WERI-Rb-1 (cell line): ENCODE data around the gene KCNQ4.

Experiments used
- DNase-seq: peaks from one replicate; pipeline ENCODE4 v3.0.0-alpha.2; 2020
- H3K27ac ChIP-seq: fragments of 250-450 bp; sonication (Bioruptor Pico); 2 replicates; pipeline ENCODE4 v1.5.1; 2020; ENCODE audit warnings: mild to moderate bottlenecking, moderate library complexity
- H3K27me3 ChIP-seq: fragments of 250-450 bp; sonication (Bioruptor Pico); 2 replicates; pipeline ENCODE4 v1.5.1; 2021; ENCODE audit warnings: mild to moderate bottlenecking, low read depth, moderate library complexity; ENCODE audit not compliant: insufficient read depth, severe bottlenecking
- H3K36me3 ChIP-seq: fragments of 250-450 bp; sonication (Bioruptor Pico); 2 replicates; pipeline ENCODE4 v1.5.1; 2020; ENCODE audit warnings: mild to moderate bottlenecking, moderate library complexity
- H3K4me3 ChIP-seq: 2 replicates; pipeline ENCODE4 v1.5.1; 2011; ENCODE audit warnings: low read depth, mild to moderate bottlenecking, control low read depth, low read length
- H3K9me3 ChIP-seq: fragments of 250-450 bp; sonication (Bioruptor Pico); 2 replicates; pipeline ENCODE4 v1.5.1; 2021; ENCODE audit warnings: mild to moderate bottlenecking, moderate library complexity; ENCODE audit not compliant: severe bottlenecking
- CTCF ChIP-seq: IDR thresholded peaks from 2 replicates; pipeline ENCODE4 v1.5.1; 2011; ENCODE audit warnings: low read depth, mild to moderate bottlenecking, control low read depth, inconsistent platforms, low read length

Gene KCNQ4

DNA sequence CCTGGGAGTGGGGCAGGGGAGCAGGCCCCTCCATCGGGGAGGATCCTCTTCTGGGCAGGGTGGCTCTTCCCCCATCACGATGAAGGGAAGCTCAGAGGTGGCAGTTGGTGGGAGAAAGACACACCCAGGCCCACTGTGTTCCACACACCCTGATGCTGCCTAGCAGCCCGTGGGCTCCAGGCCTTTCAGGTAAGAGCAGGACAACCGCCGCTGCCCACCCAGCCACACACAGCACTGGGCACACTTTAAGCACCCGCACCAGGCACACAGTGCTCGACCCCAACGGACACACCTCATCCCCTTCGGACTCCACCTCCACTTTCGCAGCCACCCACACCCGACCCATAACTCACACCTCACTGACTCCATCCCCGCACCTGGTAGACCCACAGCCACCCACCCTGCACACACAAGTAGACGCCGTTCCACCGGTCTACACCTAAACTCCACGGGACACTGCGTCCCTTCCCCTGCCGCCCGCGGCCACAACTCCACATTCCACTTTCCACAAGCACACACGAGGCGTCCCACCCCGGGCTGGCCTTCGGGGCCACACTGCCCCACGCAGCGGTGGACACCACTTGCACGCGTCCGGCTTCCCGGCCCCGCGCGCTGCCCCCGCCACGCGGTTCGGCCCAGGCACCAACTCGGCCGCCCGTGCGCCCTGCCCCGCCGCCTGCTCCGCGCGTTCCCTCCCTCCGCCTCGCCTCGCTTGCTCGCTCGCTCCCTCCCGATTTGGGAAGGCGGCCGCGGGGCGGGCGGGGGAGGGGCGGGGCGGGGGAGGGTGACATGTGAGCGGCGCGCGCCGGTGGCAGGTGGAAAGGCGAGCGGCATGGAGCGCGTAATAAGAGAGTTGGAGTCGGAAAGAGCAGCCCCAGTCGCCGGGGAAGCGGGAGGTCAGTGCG is at the start of gene KCNQ4:
Gene KCNQ4 (plus strand): TSS at position 787 of the 905 bp plus-strand sequence. CDS start 307 bp downstream, outside the sequence.
- no peak within 1 kb of the TSS for H3K27ac ChIP-seq

GRCh38 chr1:40734882-40735628 is 48.5 kb upstream of the KCNQ4 start:
- no peak overlapping the region for H3K27ac ChIP-seq
- TF ChIP-seq CTCF: no peak
- peaks cover 10% of the 10 kb centered on the region for H3K36me3 ChIP-seq
- no peak overlapping the region for H3K4me3 ChIP-seq
- no peaks in the 10 kb centered on the region for H3K9me3 ChIP-seq
- no peaks in the 10 kb centered on the region for H3K27me3 ChIP-seq
- no peak for DNase-seq

More for the DNA sequence above, at the start of gene KCNQ4:
- peak; percentile 46 for DNase-seq
- Histone ChIP-seq H3K9me3 (no peaks in the 10 kb centered on the region), H3K27me3 (peaks cover 12% of the 10 kb centered on the region), H3K4me3 (peak within 1 kb of the TSS; percentile 37), H3K36me3 (no peaks in the 10 kb centered on the region)
- TF ChIP-seq CTCF: no peak

DNA sequence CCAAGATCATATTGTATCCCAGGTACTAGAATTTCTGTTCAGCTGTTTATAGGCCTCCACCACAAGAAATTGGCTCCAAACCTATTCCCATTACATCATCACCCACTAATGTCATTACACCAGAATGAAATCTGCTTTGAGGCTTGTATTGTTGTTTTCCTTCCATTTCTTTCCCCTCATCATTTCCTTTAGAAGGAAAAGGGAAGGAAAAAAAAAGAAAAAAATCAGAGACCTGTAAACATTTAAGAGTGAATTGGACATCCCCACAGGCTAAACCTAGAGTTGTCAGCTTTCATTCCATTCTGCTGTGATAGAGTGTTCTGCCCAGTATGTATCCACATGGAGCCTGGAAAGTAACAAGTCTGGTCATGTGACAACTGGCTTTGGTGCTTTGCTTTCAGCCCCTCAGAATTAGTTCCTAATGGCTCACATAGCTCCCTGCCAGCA is 47.5 kb upstream of the KCNQ4 start:
- peaks cover 14% of the 10 kb centered on the region for H3K36me3 ChIP-seq
- no peak overlapping the region for H3K4me3 ChIP-seq
- DNase-seq: no peak
- no peak overlapping the region for H3K27ac ChIP-seq
- no peaks in the 10 kb centered on the region for H3K9me3 ChIP-seq
- TF ChIP-seq CTCF: no peak
- H3K27me3 ChIP-seq: no peaks in the 10 kb centered on the region

GRCh38 chr1:40738831-40739230 is 44.8 kb upstream of the KCNQ4 start:
- TF ChIP-seq CTCF: no peak
- Histone ChIP-seq H3K9me3 (no peaks in the 10 kb centered on the region), H3K4me3 (no peak overlapping the region), H3K27me3 (no peaks in the 10 kb centered on the region), H3K36me3 (peaks cover 29% of the 10 kb centered on the region), H3K27ac (no peak overlapping the region)
- no peak for DNase-seq

DNA sequence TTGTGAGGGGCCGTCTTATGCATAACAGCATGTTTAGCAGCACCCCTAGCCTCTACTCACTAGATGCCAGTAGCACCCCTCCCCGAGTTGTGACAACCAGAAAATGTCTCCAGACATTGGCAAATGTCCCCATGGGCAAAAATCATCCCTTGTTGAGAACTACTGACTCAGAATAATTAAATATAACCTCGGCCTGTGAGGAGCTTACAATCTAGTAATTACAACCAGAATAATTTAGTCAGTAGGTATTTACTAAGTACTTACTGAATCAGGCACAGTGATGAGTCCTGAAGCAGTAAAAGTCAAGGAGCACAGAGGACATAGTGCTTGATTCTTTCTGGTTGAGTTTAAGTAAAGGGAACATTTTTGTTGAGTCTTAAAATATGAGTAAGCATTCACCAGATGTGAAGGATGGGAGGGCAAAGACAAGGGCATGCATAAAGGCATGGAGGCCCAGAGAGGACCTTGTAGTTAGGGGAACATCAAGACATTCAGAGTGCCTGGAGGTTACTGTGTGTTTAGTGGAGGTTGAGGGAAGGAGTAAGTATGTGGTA is 44.1 kb upstream of the KCNQ4 start:
- no peak for DNase-seq
- no peak overlapping the region for H3K4me3 ChIP-seq
- H3K36me3 ChIP-seq: peaks cover 29% of the 10 kb centered on the region
- H3K27ac ChIP-seq: no peak overlapping the region
- H3K9me3 ChIP-seq: no peaks in the 10 kb centered on the region
- no peaks in the 10 kb centered on the region for H3K27me3 ChIP-seq
- no peak for TF ChIP-seq CTCF
